OCI-LY3 (cell line): Measurements from ENCODE around the gene SHROOM1.

Source experiments
- CTCF ChIP-seq: fragments of 200-600, 300-600 bp; sonication (generic); IDR thresholded peaks from 2 replicates; pipeline ENCODE4 v1.5.1; 2014; ENCODE audit warnings: antibody characterized with exemption, low read length, low read depth
- EZH2phosphoT487 ChIP-seq: fragments of 200-600 bp; shearing (Covaris generic); IDR thresholded peaks from 2 replicates; pipeline ENCODE4 v1.6.1; 2018; ENCODE audit warnings: antibody characterized with exemption, mixed run types, low read depth

- no peak for TF ChIP-seq CTCF
- no peak for TF ChIP-seq EZH2phosphoT487
Measured at GRCh38 chr5:132859889-132860437, 29.5 kb upstream of the SHROOM1 start.
